PFSK-1 (cell line): ENCODE measurements around the gene KIF6.

Source experiments
- FOXP2 ChIP-seq: optimal IDR thresholded peaks from 2 replicates; pipeline ENCODE3; 2011; ENCODE audit warnings: borderline replicate concordance, control low read depth, inconsistent platforms; ENCODE audit not compliant: insufficient read depth; ENCODE audit errors: extremely low read length, extremely low read depth
- POLR2AphosphoS5 ChIP-seq: IDR thresholded peaks from 2 replicates; pipeline ENCODE4 v1.6.1; 2012; ENCODE audit warnings: low read depth, mild to moderate bottlenecking, control low read depth, low read length, moderate library complexity
- REST ChIP-seq, 2 experiments: IDR thresholded peaks; 2 replicates each; pipeline versions ENCODE4 v1.6.1 to v1.8.0; 2011 to 2012; ENCODE audit warnings: low read depth in 2 of 2, low read length in 2 of 2, control low read depth in 1 of 2, inconsistent platforms in 1 of 2, mild to moderate bottlenecking in 1 of 2, moderate library complexity in 1 of 2; ENCODE audit not compliant: insufficient read depth in 1 of 2
- SIN3A ChIP-seq: IDR thresholded peaks from 2 replicates; pipeline ENCODE4 v1.6.1; 2012; ENCODE audit warnings: mild to moderate bottlenecking, low read length, moderate library complexity, borderline replicate concordance; ENCODE audit not compliant: insufficient read depth
- TAF1 ChIP-seq: IDR thresholded peaks from 2 replicates; pipeline ENCODE4 v1.6.1; 2012; ENCODE audit warnings: low read length, control low read depth, borderline replicate concordance; ENCODE audit not compliant: insufficient read depth

KIF6 gene

GRCh38 chr6:39649996-39650395, 75.2 kb downstream of the KIF6 start:
- TF ChIP-seq REST (IDR thresholded peaks at IDR 0.05; ENCODE audit: insufficient read depth in 1 of 2, low read depth in 2 of 2, low read length in 2 of 2) (no peak), POLR2AphosphoS5 (no peak), TAF1 (no peak), SIN3A (no peak), FOXP2 (no peak)

- no peak for TF ChIP-seq TAF1
- no peak for TF ChIP-seq REST (IDR thresholded peaks at IDR 0.05; ENCODE audit: insufficient read depth in 1 of 2, low read depth in 2 of 2, low read length in 2 of 2)
- TF ChIP-seq FOXP2 = no peak
- no peak for TF ChIP-seq SIN3A
- no peak for TF ChIP-seq POLR2AphosphoS5
Observed at GRCh38 chr6:39646751-39647420, 78.3 kb downstream of the KIF6 start.

GRCh38 chr6:39642270-39642669, 82.9 kb downstream of the KIF6 start:
- TF ChIP-seq SIN3A = no peak
- TF ChIP-seq POLR2AphosphoS5 = no peak
- TF ChIP-seq TAF1 = no peak
- TF ChIP-seq REST (IDR thresholded peaks at IDR 0.05; ENCODE audit: insufficient read depth in 1 of 2, low read depth in 2 of 2, low read length in 2 of 2) = no peak

- TF ChIP-seq TAF1 (no peak), REST (IDR thresholded peaks at IDR 0.05; ENCODE audit: insufficient read depth in 1 of 2, low read depth in 2 of 2, low read length in 2 of 2) (no peak), SIN3A (no peak), FOXP2 (no peak), POLR2AphosphoS5 (no peak)
Observed at GRCh38 chr6:39638126-39638822, 86.9 kb downstream of the KIF6 start.
